NCI-H1092 treated with DMSO at 0.1 percent for 48 hours (cell line): Measurements from ENCODE around the gene GGT5.
"Not testable (repeated sequence)": the region's sequence is repeated elsewhere in the genome, so short reads cannot be mapped to it uniquely, and the experiment has no call there.

Source experiments
- DNase-seq: peaks from one replicate; lab custom pipeline; 2025; lab: John Stamatoyannopoulos, UW

The GGT5 gene

DNA sequence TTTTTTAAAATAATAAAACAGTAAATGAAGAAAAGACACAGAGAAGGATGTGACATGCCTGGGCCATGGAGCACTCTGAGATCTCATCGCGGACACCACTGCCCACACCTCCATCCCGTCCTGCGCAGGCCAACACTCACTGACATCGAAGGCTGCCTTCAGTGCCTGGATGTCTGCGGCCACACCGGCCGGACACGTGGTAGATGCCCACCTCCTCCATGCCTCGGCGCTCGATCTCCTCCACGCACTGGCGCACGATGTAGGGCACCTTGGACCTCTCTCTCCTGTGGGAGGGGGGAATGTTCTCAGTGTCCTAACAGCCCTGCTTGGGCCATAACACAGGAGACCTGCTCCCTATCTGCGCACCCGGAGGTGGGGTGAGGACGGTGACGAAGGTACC lies 18.6 kb upstream of the GGT5 start:
- DNase-seq, result not testable (repeated sequence)

GRCh38 chr22:24262185-24262749 lies 17.4 kb upstream of the GGT5 start:
- DNase-seq, result not testable (repeated sequence)

GRCh38 chr22:24259459-24259858 lies 14.6 kb upstream of the GGT5 start:
- DNase-seq, result peak; percentile 17

GRCh38 chr22:24256736-24257135 lies 11.9 kb upstream of the GGT5 start:
- not testable (repeated sequence) for DNase-seq

GRCh38 chr22:24256136-24256535 lies 11.3 kb upstream of the GGT5 start:
- DNase-seq, result not testable (repeated sequence)

DNA sequence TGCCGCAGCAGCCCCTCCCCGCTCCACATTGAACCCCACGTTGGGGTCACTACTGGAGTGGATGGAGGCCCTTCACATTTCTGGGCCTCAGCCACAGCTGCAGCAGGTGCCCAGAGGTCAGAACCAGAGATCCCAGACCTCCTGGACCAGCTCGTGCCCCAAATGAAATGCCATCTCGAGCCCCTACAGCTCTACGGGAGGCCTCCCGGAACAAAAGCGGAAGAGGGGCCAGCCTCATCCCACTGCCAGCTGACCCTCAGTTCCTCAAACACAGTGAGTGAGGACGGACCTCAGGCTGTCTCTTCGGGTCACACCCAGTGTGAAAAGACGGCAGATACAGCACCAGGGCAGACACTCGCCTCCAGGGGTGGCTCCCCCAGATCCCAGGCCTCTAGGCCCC lies 8.2 kb upstream of the GGT5 start:
- DNase-seq, result not testable (repeated sequence)

- not testable (repeated sequence) for DNase-seq
Measured at GRCh38 chr22:24251286-24251685, 6.4 kb upstream of the GGT5 start.

DNA sequence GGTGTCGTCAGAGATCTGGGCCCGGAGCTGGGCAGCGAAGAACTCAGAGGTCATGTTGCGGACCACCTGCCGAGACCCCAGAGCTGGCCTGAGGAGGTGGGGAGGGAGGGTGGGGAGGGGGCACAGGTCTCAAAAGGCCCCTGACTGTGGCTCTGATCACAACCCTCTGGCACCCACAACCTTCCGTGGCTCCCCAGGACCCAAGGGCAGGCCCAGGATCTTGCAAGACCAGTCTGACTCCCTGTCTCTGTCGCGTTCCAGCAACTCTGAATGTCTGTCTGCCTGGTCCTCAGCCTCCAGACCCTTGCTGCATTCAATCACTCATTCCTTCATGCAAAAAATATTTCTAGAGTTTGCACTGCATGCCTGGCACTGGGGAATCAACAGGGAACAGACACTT lies 4.5 kb upstream of the GGT5 start:
- DNase-seq, result not testable (repeated sequence)

DNA sequence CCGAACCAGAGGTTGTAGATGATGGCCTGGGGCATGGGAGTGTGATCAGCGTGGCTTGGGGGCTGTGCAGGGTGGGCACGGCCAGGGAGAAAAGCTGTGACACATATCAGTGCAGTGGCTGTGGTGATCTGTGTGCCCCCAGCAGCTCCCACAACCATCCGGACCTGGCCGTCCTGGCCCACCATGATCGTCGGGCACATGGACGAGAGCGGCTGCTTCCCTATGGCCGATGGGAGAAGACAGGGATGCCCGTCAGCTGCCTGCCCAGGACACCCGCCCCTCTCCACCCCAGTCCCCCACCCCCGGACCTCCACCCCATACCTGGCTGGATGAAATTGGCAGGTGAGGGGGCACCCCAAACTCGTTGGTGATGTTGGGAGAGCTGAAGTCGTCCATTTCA lies 3.7 kb upstream of the GGT5 start:
- not testable (repeated sequence) for DNase-seq

- peak; percentile 67 for DNase-seq
Measured at GRCh38 chr22:24247564-24248344, 2.9 kb upstream of the GGT5 start.

DNA sequence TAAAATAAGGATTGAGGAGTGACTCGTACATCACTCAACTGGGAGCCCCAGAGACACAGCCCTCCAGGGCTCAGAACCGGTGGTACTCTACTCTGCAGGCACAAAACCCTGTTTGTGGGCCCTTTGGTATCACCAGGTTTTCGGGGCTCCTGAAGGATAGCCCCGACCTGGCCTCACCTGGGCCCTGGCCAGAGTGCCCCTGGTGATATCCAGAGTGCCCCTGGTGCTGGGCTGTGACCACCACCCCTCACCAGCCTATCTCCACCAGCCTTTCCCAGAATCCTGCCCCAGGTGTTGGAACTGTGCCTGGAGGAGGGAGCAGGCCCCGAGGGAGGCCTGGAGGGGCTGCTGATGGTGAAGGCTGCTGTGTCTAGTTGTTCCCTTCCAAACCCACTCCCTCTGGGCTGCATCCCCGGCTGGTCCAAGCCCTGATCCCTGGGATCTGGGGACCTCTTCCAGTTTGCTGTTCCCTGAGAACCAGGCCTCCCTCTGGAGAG lies 2.2 kb upstream of the GGT5 start:
- no peak for DNase-seq

GRCh38 chr22:24245584-24246561 lies 991 bp upstream of the GGT5 start:
- DNase-seq, result not testable (repeated sequence)

- DNase-seq, result no peak
Measured at GRCh38 chr22:24244144-24244787, 616 bp downstream of the GGT5 start.

GRCh38 chr22:24243417-24243816 lies 1.5 kb downstream of the GGT5 start:
- not testable (repeated sequence) for DNase-seq

- not testable (repeated sequence) for DNase-seq
Measured at GRCh38 chr22:24240985-24241692, 3.7 kb downstream of the GGT5 start.

DNA sequence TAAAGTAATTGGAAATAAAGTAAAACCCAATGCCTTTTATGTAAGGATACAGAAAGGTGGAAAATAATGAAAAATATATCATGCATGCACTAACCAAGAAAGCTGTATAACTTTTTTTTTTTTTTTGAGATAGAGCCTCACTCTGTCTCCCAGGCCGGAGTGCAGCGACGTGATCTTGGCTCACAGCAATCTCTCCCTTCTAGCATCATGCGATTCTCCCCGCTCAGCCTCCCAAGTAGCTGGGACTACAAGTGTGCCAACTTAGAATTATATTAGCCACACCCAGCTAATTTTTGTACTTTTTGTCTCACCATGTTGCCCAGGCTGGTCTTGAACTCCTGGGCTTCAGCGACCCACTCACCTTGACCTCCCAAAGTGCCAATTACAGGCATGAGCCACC lies 4.5 kb downstream of the GGT5 start:
- DNase-seq, result no peak

GRCh38 chr22:24238101-24238694 lies 6.7 kb downstream of the GGT5 start:
- DNase-seq, result not testable (repeated sequence)

DNA sequence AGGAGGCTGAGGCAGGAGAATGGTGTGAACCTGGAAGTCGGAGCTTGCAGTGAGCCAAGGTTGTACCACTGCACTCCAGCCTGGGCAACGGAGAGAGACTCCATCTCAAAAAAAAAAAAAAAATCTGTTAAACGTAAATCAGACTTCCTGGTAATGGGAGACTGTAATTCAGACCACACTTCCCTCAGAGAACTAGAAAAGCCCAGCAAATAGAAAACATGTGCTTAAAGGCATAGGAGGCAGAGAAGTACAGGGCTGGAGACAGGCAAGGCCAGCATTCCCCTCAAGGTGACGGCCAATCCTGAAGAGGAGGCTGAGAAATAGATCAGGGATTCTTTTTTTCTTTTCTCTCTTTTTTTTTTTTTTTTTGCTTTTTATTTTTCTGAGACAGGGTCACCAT lies 8.2 kb downstream of the GGT5 start:
- no peak for DNase-seq

- no peak for DNase-seq
Measured at GRCh38 chr22:24235315-24235714, 9.6 kb downstream of the GGT5 start.

GRCh38 chr22:24233816-24234215 lies 11.1 kb downstream of the GGT5 start:
- DNase-seq, result no peak

GRCh38 chr22:24233235-24233634 lies 11.6 kb downstream of the GGT5 start:
- no peak for DNase-seq
